Measurements from ENCODE around the gene DNAH17.

DNAH17 gene

DNA sequence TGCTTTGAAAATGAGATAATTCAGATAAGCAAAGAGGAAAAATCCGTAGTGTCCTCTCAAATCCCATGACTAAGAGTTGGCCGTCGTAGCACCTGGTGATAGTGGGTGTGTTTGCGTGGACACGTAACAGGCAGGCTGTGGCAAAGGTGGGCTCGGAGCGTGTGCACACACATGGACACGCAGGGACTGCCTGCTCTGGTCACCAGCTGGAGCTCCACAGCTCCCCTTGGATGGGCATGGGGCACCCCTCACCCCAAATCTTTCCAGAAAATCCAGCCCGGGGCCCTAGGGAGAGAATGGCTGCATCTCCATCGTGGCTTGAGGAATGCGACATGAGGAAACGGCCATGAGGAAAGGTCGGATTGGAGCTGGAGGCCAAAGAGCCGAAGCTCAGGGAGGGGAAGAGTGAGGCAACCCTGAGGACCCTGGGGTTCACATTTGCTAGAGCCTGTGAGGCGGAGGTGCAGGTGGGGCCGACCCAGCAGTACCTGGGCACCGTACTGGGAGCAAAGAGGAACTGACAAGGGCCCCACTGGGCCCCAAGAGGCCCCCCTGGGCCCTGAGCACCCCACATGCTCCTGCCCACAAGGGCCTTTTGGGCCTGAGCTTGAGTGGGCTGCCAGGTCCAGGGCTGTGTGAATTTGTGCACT is 51.6 kb downstream of the DNAH17 start:
- Histone ChIP-seq H3K4me2 (ENCODE audit: low read length, poor library complexity, severe bottlenecking) (no peak overlapping the region), H2BK15ac (ENCODE audit: low read depth, poor library complexity, severe bottlenecking) (no peak overlapping the region), H3K4ac (ENCODE audit: low read depth in 1 of 2, low read length in 2 of 2) (no peak overlapping the region), H4K91ac (ENCODE audit: low read length) (no peak overlapping the region), H2BK120ac (ENCODE audit: low read depth, low read length) (no peak overlapping the region), H3K4me1 (ENCODE audit: control insufficient read depth, insufficient read depth, low read depth, low read length) (peaks cover 2% of the 10 kb centered on the region), H3K9me3 (ENCODE audit: control insufficient read depth, low read length) (no peaks in the 10 kb centered on the region), H3K23ac (ENCODE audit: low read length in 2 of 2) (no peak overlapping the region), H4K8ac (ENCODE audit: low read length) (no peak overlapping the region), H3K4me3 (ENCODE audit: insufficient read depth in 1 of 2, low read depth in 1 of 2, low read length in 2 of 2) (no peak overlapping the region), H2BK12ac (ENCODE audit: low read length in 2 of 2) (no peak overlapping the region), H2AK5ac (ENCODE audit: low read length, severe bottlenecking) (no peak overlapping the region), H2AFZ (ENCODE audit: low read depth, low read length) (no peak overlapping the region), H3K79me1 (replicated peaks; ENCODE audit: low read length, poor library complexity, severe bottlenecking) (no peaks in the 10 kb centered on the region), H3K9ac (ENCODE audit: low read length) (no peak overlapping the region), H3K14ac (ENCODE audit: low read length in 2 of 2) (no peak overlapping the region), H3K36me3 (ENCODE audit: control insufficient read depth in 1 of 2, insufficient read depth in 2 of 2, low read depth in 1 of 2, low read length in 2 of 2) (no peaks in the 10 kb centered on the region), H3K18ac (ENCODE audit: low read depth in 1 of 2, low read length in 2 of 2) (no peak overlapping the region), H3K27me3 (ENCODE audit: control insufficient read depth in 1 of 2, insufficient read depth in 1 of 2, low read length in 2 of 2) (peaks cover 0 to 11% of the 10 kb centered on the region in 2 experiments), H3K27ac (ENCODE audit: low read length, poor library complexity, severe bottlenecking) (no peak overlapping the region), H2BK5ac (ENCODE audit: low read depth, low read length, poor library complexity, severe bottlenecking) (no peak overlapping the region)
- WGBS = 90% methylated on average over 17 of the region's 17 CpGs
- no peak for DNase-seq

DNA sequence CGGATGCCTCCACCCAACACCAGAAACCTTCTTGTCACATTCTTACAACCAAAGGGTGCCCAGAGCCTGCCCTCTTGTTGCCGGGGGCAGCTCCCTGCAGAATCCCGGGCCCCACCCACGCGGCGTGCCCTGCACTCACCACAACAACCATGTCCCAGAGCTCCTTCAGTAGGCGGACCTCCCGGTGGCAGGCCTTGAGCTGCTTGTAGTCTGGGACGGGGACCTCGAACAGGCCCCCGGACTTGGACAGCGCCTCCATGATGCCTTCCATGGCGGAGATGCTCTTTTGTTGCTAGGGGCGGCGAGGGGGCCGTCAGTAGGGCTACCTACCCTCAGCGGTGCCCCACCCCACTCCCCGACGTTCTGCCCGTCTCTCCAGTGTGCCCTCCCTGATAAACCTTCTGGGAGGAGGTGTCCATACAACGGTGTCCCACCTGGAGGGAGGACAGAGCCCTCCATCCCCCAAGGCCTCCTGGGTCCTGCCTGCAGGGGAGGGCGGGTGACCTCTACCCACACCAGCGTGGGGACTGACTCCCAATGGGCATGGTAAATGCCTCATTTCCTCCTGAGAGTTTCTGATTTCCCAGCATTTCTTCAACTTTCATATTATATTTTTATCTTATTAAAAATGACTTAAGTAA is 52.2 kb downstream of the DNAH17 start:
- Histone ChIP-seq H3K27me3 (ENCODE audit: control insufficient read depth in 1 of 2, insufficient read depth in 1 of 2, low read length in 2 of 2) (peaks cover 0 to 11% of the 10 kb centered on the region in 2 experiments), H3K27ac (ENCODE audit: low read length, poor library complexity, severe bottlenecking) (no peak overlapping the region), H4K8ac (ENCODE audit: low read length) (peak overlapping the region; percentile 5), H2BK12ac (ENCODE audit: low read length in 2 of 2) (no peak overlapping the region), H3K14ac (ENCODE audit: low read length in 2 of 2) (no peak overlapping the region), H3K9me3 (ENCODE audit: control insufficient read depth, low read length) (no peaks in the 10 kb centered on the region), H2AK5ac (ENCODE audit: low read length, severe bottlenecking) (no peak overlapping the region), H3K4me2 (ENCODE audit: low read length, poor library complexity, severe bottlenecking) (no peak overlapping the region), H2BK120ac (ENCODE audit: low read depth, low read length) (no peak overlapping the region), H3K23ac (ENCODE audit: low read length in 2 of 2) (no peak overlapping the region), H3K4me1 (ENCODE audit: control insufficient read depth, insufficient read depth, low read depth, low read length) (peaks cover 2% of the 10 kb centered on the region), H3K36me3 (ENCODE audit: control insufficient read depth in 1 of 2, insufficient read depth in 2 of 2, low read depth in 1 of 2, low read length in 2 of 2) (no peaks in the 10 kb centered on the region), H4K91ac (ENCODE audit: low read length) (no peak overlapping the region), H2AFZ (ENCODE audit: low read depth, low read length) (no peak overlapping the region), H2BK5ac (ENCODE audit: low read depth, low read length, poor library complexity, severe bottlenecking) (no peak overlapping the region), H3K79me1 (replicated peaks; ENCODE audit: low read length, poor library complexity, severe bottlenecking) (no peaks in the 10 kb centered on the region), H3K18ac (ENCODE audit: low read depth in 1 of 2, low read length in 2 of 2) (no peak overlapping the region), H2BK15ac (ENCODE audit: low read depth, poor library complexity, severe bottlenecking) (no peak overlapping the region), H3K4me3 (ENCODE audit: insufficient read depth in 1 of 2, low read depth in 1 of 2, low read length in 2 of 2) (no peak overlapping the region), H3K4ac (ENCODE audit: low read depth in 1 of 2, low read length in 2 of 2) (no peak overlapping the region), H3K9ac (ENCODE audit: low read length) (no peak overlapping the region)
- DNase-seq = no peak
- 95% methylated on average over 22 of the region's 23 CpGs for WGBS

DNA sequence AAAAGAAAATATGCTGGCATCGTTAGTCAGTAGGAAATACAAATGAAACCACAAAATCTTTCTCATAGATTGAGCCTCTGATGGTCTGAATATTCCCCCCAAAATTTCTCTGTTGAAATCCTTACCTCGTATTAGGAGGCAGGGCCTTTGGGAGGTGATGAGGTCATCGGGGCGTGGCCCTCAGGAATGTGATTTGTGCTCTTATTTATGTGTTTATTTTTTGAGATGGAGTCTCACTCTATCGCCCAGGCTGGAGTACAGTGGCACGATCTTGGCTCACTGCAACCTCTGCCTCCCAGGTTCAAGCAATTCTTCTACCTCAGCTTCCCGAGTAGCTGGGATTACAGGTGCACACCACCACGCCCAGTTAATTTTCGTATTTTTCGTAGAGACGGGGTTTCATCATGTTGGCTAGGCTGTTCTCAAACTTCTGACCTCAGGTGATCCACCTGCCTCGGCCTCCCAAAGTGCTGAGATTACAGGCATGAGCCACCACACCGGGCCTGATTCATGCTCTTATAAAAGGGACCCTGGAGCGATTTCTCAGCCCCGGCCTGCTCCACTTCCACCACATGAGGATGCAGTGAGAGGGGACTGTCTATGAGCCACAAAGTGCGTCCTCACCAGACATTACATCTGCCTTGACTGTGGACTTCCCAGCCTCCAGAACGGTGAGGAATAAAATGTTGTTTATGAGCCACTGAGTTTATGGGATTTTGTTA is 53.1 kb downstream of the DNAH17 start:
- Histone ChIP-seq H2AFZ (ENCODE audit: low read depth, low read length) (no peak overlapping the region), H2BK120ac (ENCODE audit: low read depth, low read length) (no peak overlapping the region), H3K79me1 (replicated peaks; ENCODE audit: low read length, poor library complexity, severe bottlenecking) (no peaks in the 10 kb centered on the region), H3K4me2 (ENCODE audit: low read length, poor library complexity, severe bottlenecking) (no peak overlapping the region), H2BK5ac (ENCODE audit: low read depth, low read length, poor library complexity, severe bottlenecking) (no peak overlapping the region), H4K8ac (ENCODE audit: low read length) (no peak overlapping the region), H2BK15ac (ENCODE audit: low read depth, poor library complexity, severe bottlenecking) (no peak overlapping the region), H3K18ac (ENCODE audit: low read depth in 1 of 2, low read length in 2 of 2) (no peak overlapping the region), H2AK5ac (ENCODE audit: low read length, severe bottlenecking) (no peak overlapping the region), H3K27me3 (ENCODE audit: control insufficient read depth in 1 of 2, insufficient read depth in 1 of 2, low read length in 2 of 2) (peaks cover 0 to 11% of the 10 kb centered on the region in 2 experiments), H3K14ac (ENCODE audit: low read length in 2 of 2) (no peak overlapping the region), H3K9ac (ENCODE audit: low read length) (no peak overlapping the region), H3K36me3 (ENCODE audit: control insufficient read depth in 1 of 2, insufficient read depth in 2 of 2, low read depth in 1 of 2, low read length in 2 of 2) (no peaks in the 10 kb centered on the region), H3K4me1 (ENCODE audit: control insufficient read depth, insufficient read depth, low read depth, low read length) (peaks cover 2% of the 10 kb centered on the region), H3K27ac (ENCODE audit: low read length, poor library complexity, severe bottlenecking) (no peak overlapping the region), H2BK12ac (ENCODE audit: low read length in 2 of 2) (no peak overlapping the region), H3K23ac (ENCODE audit: low read length in 2 of 2) (no peak overlapping the region), H3K4me3 (ENCODE audit: insufficient read depth in 1 of 2, low read depth in 1 of 2, low read length in 2 of 2) (no peak overlapping the region), H3K4ac (ENCODE audit: low read depth in 1 of 2, low read length in 2 of 2) (no peak overlapping the region), H4K91ac (ENCODE audit: low read length) (no peak overlapping the region), H3K9me3 (ENCODE audit: control insufficient read depth, low read length) (no peaks in the 10 kb centered on the region)
- DNase-seq = no peak
- WGBS = 97% methylated on average over 16 of the region's 17 CpGs
